Measurements from ENCODE around the gene SCN8A. TPM values are rescaled to one million over a fixed set of nuclear protein-coding genes. Genes with fewer than 3 reads are reported as not detected.
"Not testable (repeated sequence)": the region's sequence is repeated elsewhere in the genome, so short reads cannot be mapped to it uniquely, and the experiment has no call there.

The SCN8A gene
- under 1 TPM; 0.11 to 0.49 (median 0.12) TPM for polyA plus RNA-seq

DNA sequence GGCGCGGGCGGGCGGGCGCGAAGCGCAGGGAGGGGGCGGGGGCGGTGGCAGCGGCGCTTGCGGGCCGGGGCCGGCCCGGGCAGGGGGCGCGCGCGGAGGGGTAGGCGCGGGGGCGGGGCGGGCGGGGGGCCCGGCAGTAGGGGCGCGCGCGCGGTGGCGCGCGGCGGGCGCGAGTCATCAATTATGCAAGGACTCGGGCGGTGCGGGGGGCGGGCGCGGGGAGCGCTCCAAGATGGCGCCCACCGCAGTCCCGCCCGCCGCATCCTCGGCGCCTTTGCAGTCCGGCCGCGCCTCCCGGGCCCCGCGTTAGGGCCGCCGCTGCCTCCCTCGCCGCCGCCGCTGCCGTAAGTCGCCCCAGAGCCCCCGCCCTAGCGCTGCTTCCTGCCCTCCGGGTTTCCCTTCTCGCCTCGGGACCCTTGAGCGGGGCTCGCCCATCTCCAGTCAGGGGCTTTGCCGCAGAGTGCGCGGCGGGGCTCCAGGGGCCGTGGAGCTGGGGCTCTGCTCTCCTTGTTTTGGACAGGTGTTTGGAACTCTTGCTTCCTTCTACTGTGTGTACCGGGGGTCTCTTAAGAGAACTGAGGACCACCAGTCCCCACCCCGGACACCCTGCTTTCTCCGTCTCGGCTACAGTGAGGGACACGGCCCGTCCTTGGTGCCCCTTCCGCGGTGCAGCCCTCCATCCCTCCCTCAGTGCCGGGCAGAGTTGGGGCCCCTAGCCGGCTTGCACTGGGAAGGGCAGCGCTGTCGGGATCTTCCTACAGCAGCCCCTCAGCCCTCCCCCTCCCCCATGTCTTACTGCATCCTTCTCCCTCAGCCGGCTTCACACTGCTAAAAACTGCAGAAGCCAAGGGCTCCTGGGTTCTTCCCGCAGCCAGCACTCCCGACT, at the start of gene SCN8A:
SCN8A (plus strand) TSS at position 218 of the 886 bp plus-strand sequence. CDS start 71,585 bp downstream, outside the sequence.
- WGBS, 3 donors = 0 to 1% (median 1%) methylated on average over 32 to 91 of the region's 91 CpGs
- H3K27ac ChIP-seq (ENCODE audit: low read depth, low read length) = no peak within 1 kb of the TSS

GRCh38 chr12:51546097-51546496, 44.9 kb upstream of the SCN8A start:
- H3K27ac ChIP-seq (ENCODE audit: low read depth, low read length) = no peak overlapping the region

GRCh38 chr12:51547606-51548005, 43.4 kb upstream of the SCN8A start:
- 84 to 86% (median 85%) methylated on average over 6 of the region's 6 CpGs for WGBS, 3 donors
- no peak overlapping the region for H3K27ac ChIP-seq (ENCODE audit: low read depth, low read length)

GRCh38 chr12:51548241-51548640, 42.8 kb upstream of the SCN8A start:
- 50 to 64% (median 61%) methylated on average over 2 of the region's 2 CpGs for WGBS, 3 donors
- no peak overlapping the region for H3K27ac ChIP-seq (ENCODE audit: low read depth, low read length)

DNA sequence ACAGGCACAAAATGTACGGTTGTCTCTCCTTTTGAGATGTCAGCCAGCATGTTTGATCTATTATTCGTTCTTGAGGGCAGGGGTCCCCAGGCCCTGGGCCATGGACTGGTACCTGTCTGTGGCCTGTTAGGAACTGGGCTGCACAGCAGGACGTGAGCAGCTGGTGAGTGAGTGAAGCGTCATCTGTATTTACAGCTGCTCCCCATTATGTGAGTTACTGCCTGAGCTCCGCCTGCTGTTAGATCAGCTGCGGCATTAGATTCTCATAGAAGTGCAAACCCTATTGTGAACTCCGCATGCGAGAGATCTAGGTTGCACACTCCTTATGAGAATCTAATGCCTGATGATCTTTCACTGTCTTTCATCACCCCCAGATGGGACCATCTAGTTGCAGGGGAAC, 41.4 kb upstream of the SCN8A start:
- 81 to 89% (median 87%) methylated on average over 8 of the region's 8 CpGs for WGBS, 3 donors
- no peak overlapping the region for H3K27ac ChIP-seq (ENCODE audit: low read depth, low read length)

- H3K27ac ChIP-seq (ENCODE audit: low read depth, low read length) = not testable (repeated sequence)
- 79 to 85% (median 85%) methylated on average over 3 to 24 of the region's 28 CpGs for WGBS, 3 donors
Measured at GRCh38 chr12:51568271-51569032, 22.6 kb upstream of the SCN8A start.

DNA sequence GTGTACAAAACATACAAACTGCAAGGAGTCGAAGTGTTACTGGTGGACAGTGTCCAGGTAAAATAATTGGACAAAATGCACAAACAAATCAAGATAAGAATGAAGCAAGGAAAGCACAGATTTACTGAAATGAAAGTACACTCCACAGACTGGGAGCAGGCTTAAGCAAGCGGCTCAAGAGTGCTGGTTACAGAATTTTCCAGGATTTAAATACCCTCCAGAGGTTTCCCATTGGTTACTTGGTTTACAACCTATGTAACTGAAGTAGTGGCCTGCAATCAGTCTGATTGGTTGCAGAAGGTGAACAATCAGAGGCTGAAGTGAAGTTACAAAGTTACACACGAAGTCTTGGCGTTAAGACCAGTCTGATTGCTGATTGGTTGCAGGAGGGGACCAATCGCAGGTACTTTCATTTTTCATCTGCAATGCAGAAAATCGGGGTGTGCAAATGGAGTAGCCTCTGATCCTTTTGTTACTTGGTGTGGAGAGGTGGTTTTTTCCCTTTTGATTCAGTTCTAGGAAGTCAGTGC, 11.6 kb upstream of the SCN8A start:
- H3K27ac ChIP-seq (ENCODE audit: low read depth, low read length) = no peak overlapping the region
- WGBS, 3 donors = 85 to 88% (median 85%) methylated on average over 6 of the region's 6 CpGs

- 68 to 84% (median 80%) methylated on average over 5 of the region's 5 CpGs for WGBS, 3 donors
- no peak overlapping the region for H3K27ac ChIP-seq (ENCODE audit: low read depth, low read length)
Measured at GRCh38 chr12:51589060-51589459, 2.0 kb upstream of the SCN8A start.

- 79 to 85% (median 81%) methylated on average over 13 of the region's 13 CpGs for WGBS, 3 donors
- H3K27ac ChIP-seq (ENCODE audit: low read depth, low read length) = no peak overlapping the region
Measured at GRCh38 chr12:51589557-51590176, 1.4 kb upstream of the SCN8A start.

- 2 to 4% (median 3%) methylated on average over 57 to 67 of the region's 67 CpGs for WGBS, 3 donors
- H3K27ac ChIP-seq (ENCODE audit: low read depth, low read length) = no peak overlapping the region
Measured at GRCh38 chr12:51590347-51591015, 552 bp upstream of the SCN8A start.

DNA sequence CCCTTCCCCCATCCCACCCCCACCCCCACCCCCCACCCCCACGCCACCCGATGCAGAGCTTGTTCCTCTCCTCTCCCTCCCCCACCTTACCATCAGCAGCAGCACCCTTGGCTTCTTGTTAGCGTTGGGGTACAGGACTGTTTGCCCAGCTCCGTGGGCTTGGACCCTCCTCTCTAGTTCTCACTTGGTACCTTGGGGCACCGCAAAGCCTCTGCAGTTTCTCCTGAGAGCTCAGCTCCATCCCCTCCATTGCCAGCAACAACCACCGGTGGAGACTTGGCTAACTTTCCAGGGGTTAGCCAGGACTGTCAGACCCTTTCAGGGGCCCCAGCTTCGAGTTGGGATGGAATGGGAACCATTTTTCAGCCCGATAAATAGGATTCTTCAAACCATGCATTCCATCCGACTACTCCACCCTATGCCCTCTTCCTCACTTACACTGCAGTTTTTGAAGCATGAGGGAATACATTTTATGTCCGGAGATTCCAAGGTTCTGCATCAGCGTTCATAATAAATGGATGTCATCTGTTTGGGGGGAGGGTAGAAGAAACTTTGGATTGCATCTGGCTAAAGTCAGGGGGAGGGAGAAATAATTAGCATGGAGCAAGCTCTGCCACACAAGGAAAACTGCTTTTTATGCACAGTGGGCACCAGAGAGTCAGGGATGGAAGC, 1.1 kb downstream of the SCN8A start:
- no peak overlapping the region for H3K27ac ChIP-seq (ENCODE audit: low read depth, low read length)
- WGBS, 3 donors = 5 to 8% (median 7%) methylated on average over 9 to 11 of the region's 11 CpGs

DNA sequence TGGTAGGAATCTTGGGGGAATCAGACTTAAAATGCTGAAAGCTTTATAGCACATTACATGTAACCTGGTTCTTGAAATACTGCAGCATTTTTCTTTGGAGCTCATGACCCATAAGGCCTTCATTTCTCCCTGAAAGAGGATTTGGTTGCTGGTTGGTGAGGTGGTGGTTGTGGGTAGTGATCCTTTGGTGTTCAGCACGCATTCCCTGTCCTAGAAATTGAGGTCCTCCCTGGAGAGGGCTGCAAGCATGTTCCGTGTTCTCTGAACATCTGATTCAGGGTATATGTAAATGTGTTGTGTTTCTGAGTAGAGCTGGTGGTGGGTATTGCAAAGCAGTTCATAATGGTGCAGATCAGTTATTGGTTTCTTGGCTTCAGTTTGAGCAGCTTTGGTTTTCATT, 2.0 kb downstream of the SCN8A start:
- 72 to 77% (median 73%) methylated on average over 2 of the region's 2 CpGs for WGBS, 3 donors
- no peak overlapping the region for H3K27ac ChIP-seq (ENCODE audit: low read depth, low read length)

DNA sequence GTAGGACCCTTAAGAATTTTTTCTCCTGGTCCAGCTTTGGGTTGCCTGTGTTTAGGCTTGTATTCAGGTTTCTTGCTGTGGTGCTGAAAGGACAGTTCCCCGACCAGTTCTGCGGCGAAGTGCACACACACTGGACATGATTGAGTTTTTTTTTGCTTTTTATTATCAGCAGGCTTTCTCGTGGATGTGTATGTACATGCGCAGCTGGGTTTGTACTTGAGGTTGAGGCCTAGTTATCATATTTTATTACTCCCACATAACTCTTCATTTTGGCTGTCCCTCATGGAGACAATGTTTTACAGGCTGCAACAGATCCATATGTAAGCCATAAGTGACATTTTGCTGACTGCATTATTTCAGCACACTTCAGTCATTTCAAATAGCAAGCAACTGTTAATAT, 2.5 kb downstream of the SCN8A start:
- WGBS, 3 donors = 5 to 12% (median 7%) methylated on average over 5 of the region's 5 CpGs
- H3K27ac ChIP-seq (ENCODE audit: low read depth, low read length) = no peak overlapping the region

DNA sequence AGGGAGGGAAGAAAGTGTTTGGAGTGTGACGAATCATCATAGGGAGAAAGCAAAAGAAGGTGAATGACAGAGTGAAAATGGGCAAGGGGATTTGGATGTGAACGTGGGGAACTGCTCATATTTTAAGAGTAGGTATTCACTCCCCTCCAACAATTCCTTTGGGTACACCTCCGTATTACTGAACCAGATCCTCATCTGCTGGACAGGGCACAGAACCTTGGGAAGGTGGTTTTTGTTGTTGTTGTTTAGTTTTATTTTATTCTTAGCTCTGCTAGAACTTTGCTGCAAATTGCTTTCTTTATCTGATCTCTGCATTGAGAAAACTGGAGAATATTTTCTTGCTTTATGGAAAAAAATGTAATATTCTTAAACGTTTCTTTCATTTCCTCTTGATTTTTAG, 7.1 kb downstream of the SCN8A start:
- 58 to 74% (median 69%) methylated on average over 4 of the region's 4 CpGs for WGBS, 3 donors
- H3K27ac ChIP-seq (ENCODE audit: low read depth, low read length) = no peak overlapping the region

DNA sequence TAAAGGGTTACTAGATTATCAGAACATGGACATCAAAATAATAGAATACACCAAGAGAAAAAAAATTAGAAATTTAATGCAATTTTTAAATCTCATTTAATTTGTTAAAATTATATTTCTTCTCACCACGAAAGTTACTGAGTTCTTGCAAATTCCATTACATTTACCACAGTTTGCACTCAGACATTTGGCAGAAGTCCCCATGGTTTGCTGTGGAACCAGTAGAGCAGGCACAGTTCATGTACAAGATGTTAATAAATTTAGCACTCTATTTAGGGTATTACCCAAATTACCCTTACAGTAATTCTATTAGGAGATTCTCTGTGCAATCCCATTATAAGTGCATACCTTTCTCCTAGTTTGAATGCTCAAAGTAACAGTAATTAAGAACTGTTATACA, 9.7 kb downstream of the SCN8A start:
- WGBS, 3 donors = 76 to 83% (median 83%) methylated on average over 1 of the region's 1 CpG
- no peak overlapping the region for H3K27ac ChIP-seq (ENCODE audit: low read depth, low read length)

GRCh38 chr12:51601241-51601640, 10.2 kb downstream of the SCN8A start:
- no peak overlapping the region for H3K27ac ChIP-seq (ENCODE audit: low read depth, low read length)

DNA sequence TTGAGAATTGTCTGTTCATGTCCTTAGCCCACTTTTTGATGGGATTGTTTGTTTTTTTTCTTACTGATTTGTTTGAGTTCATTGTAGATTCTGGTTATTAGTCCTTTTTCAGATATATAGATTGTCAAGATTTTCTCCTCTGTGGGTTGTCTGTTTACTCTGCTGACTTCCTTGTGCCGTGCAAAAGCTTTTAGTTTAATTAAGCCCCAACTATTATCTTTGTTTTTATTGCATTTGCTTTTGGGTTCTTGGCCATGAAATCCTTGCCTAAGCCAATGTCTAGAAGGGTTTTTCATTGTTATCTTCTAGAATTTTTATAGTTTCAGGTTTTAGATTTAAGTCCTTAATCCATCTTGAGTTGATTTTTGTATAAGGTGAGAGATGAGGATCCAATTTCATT, 14.9 kb downstream of the SCN8A start:
- 76 to 90% (median 86%) methylated on average over 1 of the region's 1 CpG for WGBS, 3 donors
- not testable (repeated sequence) for H3K27ac ChIP-seq (ENCODE audit: low read depth, low read length)

DNA sequence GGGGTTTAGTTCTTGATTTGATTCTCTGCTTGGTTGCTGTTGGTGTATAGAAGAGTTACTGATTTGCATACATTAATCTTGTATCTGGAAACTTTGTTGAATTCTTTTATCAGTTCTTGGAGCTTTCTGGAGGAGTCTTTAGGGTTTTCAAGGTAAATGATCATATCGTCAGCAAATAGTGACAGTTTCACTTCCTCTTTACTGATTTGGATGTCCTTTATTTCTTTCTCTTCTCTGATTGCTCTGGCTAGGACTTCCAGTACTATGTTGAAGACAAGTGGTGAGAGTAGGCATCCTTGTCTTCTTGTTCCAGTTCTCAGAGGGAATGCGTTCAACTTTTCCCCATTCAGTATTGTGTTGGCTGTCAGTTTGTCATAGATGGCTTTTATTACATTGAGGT, 16.2 kb downstream of the SCN8A start:
- WGBS, 3 donors = 85 to 91% (median 87%) methylated on average over 2 of the region's 2 CpGs
- not testable (repeated sequence) for H3K27ac ChIP-seq (ENCODE audit: low read depth, low read length)

Measured in adipose tissue (tissue), 3 donors.